H9 (cell line): ENCODE data around the gene MSLN. TPM values are rescaled to one million over a fixed set of nuclear protein-coding genes. Genes with fewer than 3 reads are reported as not detected.

Source experiments
- DNase-seq: peaks from one replicate; pipeline ENCODE4 v3.0.0-alpha.2; 2017
- H2AFZ ChIP-seq: one replicate; pipeline ENCODE4 v1.6.1; 2013; ENCODE audit warnings: mild to moderate bottlenecking, low read length, control low read depth, moderate library complexity
- H2AK5ac ChIP-seq: 2 replicates; pipeline ENCODE4 v1.6.1; 2013; ENCODE audit warnings: low read length, control low read depth, mixed read lengths; ENCODE audit not compliant: insufficient read length
- H2BK120ac ChIP-seq: one replicate; pipeline ENCODE4 v1.6.1; 2013; ENCODE audit warnings: low read depth, mild to moderate bottlenecking, low read length, control low read depth, inconsistent platforms; ENCODE audit not compliant: poor library complexity, severe bottlenecking
- H2BK12ac ChIP-seq: 2 replicates; pipeline ENCODE4 v1.6.1; 2013; ENCODE audit warnings: low read length, control low read depth, mixed read lengths, low read depth; ENCODE audit not compliant: insufficient read length
- H2BK15ac ChIP-seq: 2 replicates; pipeline ENCODE4 v1.6.1; 2013; ENCODE audit warnings: low read depth, low read length, control low read depth
- H2BK20ac ChIP-seq: one replicate; pipeline ENCODE4 v1.6.1; 2013; ENCODE audit warnings: low read depth, mild to moderate bottlenecking, low read length, control low read depth, inconsistent platforms; ENCODE audit not compliant: poor library complexity, severe bottlenecking
- H2BK5ac ChIP-seq: 2 replicates; pipeline ENCODE4 v1.6.1; 2013; ENCODE audit warnings: low read length, control low read depth, mixed read lengths; ENCODE audit not compliant: insufficient read length
- H3K14ac ChIP-seq: 2 replicates; pipeline ENCODE4 v1.6.1; 2013; ENCODE audit warnings: low read length, control low read depth; ENCODE audit not compliant: insufficient read depth
- H3K18ac ChIP-seq: 2 replicates; pipeline ENCODE4 v1.6.1; 2013; ENCODE audit warnings: low read depth, mild to moderate bottlenecking, mixed read lengths, low read length, control low read depth; ENCODE audit not compliant: insufficient read length
- H3K23ac ChIP-seq: 2 replicates; pipeline ENCODE4 v1.6.1; 2013; ENCODE audit warnings: low read length, control low read depth, mixed read lengths, low read depth; ENCODE audit not compliant: insufficient read length
- H3K23me2 ChIP-seq: 2 replicates; pipeline ENCODE4 v1.6.1; 2013; ENCODE audit warnings: low read depth, mild to moderate bottlenecking, mixed read lengths, low read length, control low read depth; ENCODE audit not compliant: insufficient read length, poor library complexity, severe bottlenecking
- H3K27ac ChIP-seq: 2 replicates; pipeline ENCODE4 v1.5.1; 2013; ENCODE audit warnings: low read length, control low read depth, mixed read lengths, low read depth; ENCODE audit not compliant: insufficient read length
- H3K27me3 ChIP-seq: 2 replicates; pipeline ENCODE4 v1.6.1; 2013; ENCODE audit warnings: low read length, control low read depth, inconsistent platforms; ENCODE audit not compliant: insufficient read depth
- H3K4ac ChIP-seq: 2 replicates; pipeline ENCODE4 v1.6.1; 2013; ENCODE audit warnings: low read depth, mild to moderate bottlenecking, control low read depth, inconsistent platforms, low read length, moderate library complexity
- H3K4me1 ChIP-seq: 2 replicates; pipeline ENCODE4 v1.6.1; 2013; ENCODE audit warnings: low read length, control low read depth, inconsistent platforms; ENCODE audit not compliant: insufficient read depth
- H3K4me2 ChIP-seq: 2 replicates; pipeline ENCODE4 v1.6.1; 2013; ENCODE audit warnings: low read length, control low read depth, mixed read lengths; ENCODE audit not compliant: insufficient read length, insufficient read depth
- H3K56ac ChIP-seq: 2 replicates; pipeline ENCODE4 v1.6.1; 2013; ENCODE audit warnings: low read depth, mild to moderate bottlenecking, mixed read lengths, low read length, control low read depth; ENCODE audit not compliant: insufficient read length
- H3K79me1 ChIP-seq: 2 replicates; pipeline ENCODE4 v1.6.1; 2013; ENCODE audit warnings: low read depth, mild to moderate bottlenecking, moderate library complexity, low read length, control low read depth, inconsistent platforms; ENCODE audit not compliant: insufficient read depth, poor library complexity, severe bottlenecking
- H3K79me2 ChIP-seq: 2 replicates; pipeline ENCODE4 v1.6.1; 2013; ENCODE audit warnings: low read length, control low read depth, inconsistent platforms; ENCODE audit not compliant: insufficient read depth
- H3K9ac ChIP-seq: 2 replicates; pipeline ENCODE4 v1.6.1; 2013; ENCODE audit warnings: low read length, control low read depth, mixed read lengths; ENCODE audit not compliant: insufficient read length; ENCODE audit errors: extremely low read depth
- H3K9me3 ChIP-seq: one replicate; pipeline ENCODE4 v1.6.1; 2013; ENCODE audit warnings: low read depth, low read length, inconsistent platforms; ENCODE audit not compliant: control insufficient read depth
- H3T11ph ChIP-seq: one replicate; pipeline ENCODE4 v1.6.1; 2013; ENCODE audit warnings: mild to moderate bottlenecking, low read length, control low read depth, inconsistent platforms
- H4K20me1 ChIP-seq: one replicate; pipeline ENCODE4 v1.6.1; 2013; ENCODE audit not compliant: control insufficient read depth, insufficient read length, insufficient read depth
- H4K5ac ChIP-seq: 2 replicates; pipeline ENCODE4 v1.6.1; 2013; ENCODE audit warnings: low read depth, mild to moderate bottlenecking, mixed read lengths, low read length, control low read depth; ENCODE audit not compliant: insufficient read length
- H4K8ac ChIP-seq: replicated peaks from 2 replicates; pipeline ENCODE4 v1.6.1; 2013; ENCODE audit warnings: low read length, control low read depth, mixed read lengths, low read depth; ENCODE audit not compliant: insufficient read length
- H4K91ac ChIP-seq: 2 replicates; pipeline ENCODE4 v1.6.1; 2013; ENCODE audit warnings: low read depth, mild to moderate bottlenecking, moderate library complexity, mixed read lengths, low read length, control low read depth; ENCODE audit not compliant: insufficient read length
- H3K27ac Mint-ChIP-seq, 3 experiments: 2 replicates in 2 of 3; 3 replicates in 1 of 3; pipeline ENCODE4 v1.8.0; 2020 to 2021; ENCODE audit warnings: mixed read lengths in 3 of 3, mild to moderate bottlenecking in 1 of 3, moderate library complexity in 1 of 3
- H3K27me3 Mint-ChIP-seq: 2 replicates; pipeline ENCODE4 v1.8.0; 2021; ENCODE audit warnings: low read depth, mild to moderate bottlenecking, moderate library complexity, mixed read lengths
- H3K36me3 Mint-ChIP-seq, 3 experiments: 2 replicates in 2 of 3; 3 replicates in 1 of 3; pipeline ENCODE4 v1.8.0; 2020 to 2021; ENCODE audit warnings: low read depth in 3 of 3, mixed read lengths in 3 of 3; ENCODE audit not compliant: insufficient read depth in 1 of 3
- H3K4me1 Mint-ChIP-seq, 2 experiments: 2 replicates each; pipeline ENCODE4 v1.8.0; 2020; ENCODE audit warnings: mixed read lengths in 2 of 2
- H3K4me3 Mint-ChIP-seq, 2 experiments: 2 replicates in 1 of 2; 3 replicates in 1 of 2; pipeline ENCODE4 v1.8.0; 2020 to 2021; ENCODE audit warnings: mild to moderate bottlenecking in 2 of 2, mixed read lengths in 2 of 2, moderate library complexity in 1 of 2
- H3K9me3 Mint-ChIP-seq, 2 experiments: 2 replicates in 1 of 2; 3 replicates in 1 of 2; pipeline ENCODE4 v1.8.0; 2020; ENCODE audit warnings: mild to moderate bottlenecking in 2 of 2, mixed read lengths in 2 of 2, moderate library complexity in 1 of 2
- CTCF ChIP-seq: fragments of 200-600 bp; sonication (generic); conservative IDR thresholded peaks from 3 replicates; pipeline ENCODE4 v1.8.0; 2021; ENCODE audit warnings: antibody characterized with exemption, mild to moderate bottlenecking
- WGBS: extraction: QIAGEN DNeasy Blood & Tissue Kit; methylation state at CpG from one replicate; pipeline ENCODE4 v1.1.7; 2013; ENCODE audit warnings: missing lambda C conversion rate, low lambda C conversion rate, mixed read lengths; ENCODE audit not compliant: insufficient read length; ENCODE audit errors: extremely low coverage; 5-methylcytosine and 5-hydroxymethylcytosine counted together
- total RNA-seq: library from RNA; stranded (reverse); gene quantifications from 2 replicates; pipeline ENCODE4 v1.2.1, GENCODE V29; 2021

MSLN gene
- total RNA-seq, 1 experiment from 2014 or later = 0.22 TPM

GRCh38 chr16:778909-779527 lies 18.5 kb downstream of the MSLN start:
- WGBS = 100% methylated on average over 2 of the region's 6 CpGs
- H3K4me3 Mint-ChIP-seq = no peak overlapping the region
- no peak overlapping the region for H2BK120ac ChIP-seq

More at GRCh38 chr16:778909-779527, 18.5 kb downstream of the MSLN start:
- Histone ChIP-seq H3K56ac (no peak overlapping the region), H3K9ac (no peak overlapping the region), H4K91ac (no peak overlapping the region), H2BK20ac (no peak overlapping the region), H3K4me1 (no peaks in the 10 kb centered on the region), H3K23ac (no peak overlapping the region), H2BK5ac (no peak overlapping the region), H3K27me3 (no peaks in the 10 kb centered on the region; the same call in 1 of the 2 replicates), H4K5ac (no peak overlapping the region), H3K4me2 (no peak overlapping the region), H3K18ac (no peak overlapping the region), H3K4ac (no peak overlapping the region), H2AK5ac (no peak overlapping the region), H4K8ac (no peak overlapping the region), H3K79me2 (no peaks in the 10 kb centered on the region), H3K23me2 (no peaks in the 10 kb centered on the region), H4K20me1 (peaks cover 3% of the 10 kb centered on the region), H3K27ac (no peak overlapping the region), H2BK15ac (no peak overlapping the region), H3K79me1 (no peaks in the 10 kb centered on the region), H2AFZ (no peak overlapping the region), H3K9me3 (no peaks in the 10 kb centered on the region), H2BK12ac (no peak overlapping the region), H3T11ph (no peak overlapping the region), H3K14ac (no peak overlapping the region)
- no peak for TF ChIP-seq CTCF
- H3K27ac Mint-ChIP-seq = no peak overlapping the region
- no peaks in the 10 kb centered on the region for H3K4me1 Mint-ChIP-seq
- H3K36me3 Mint-ChIP-seq = no peaks in the 10 kb centered on the region
- peaks cover 31% of the 10 kb centered on the region for H3K27me3 Mint-ChIP-seq
- H3K9me3 Mint-ChIP-seq = no peaks in the 10 kb centered on the region
- DNase-seq = no peak
